T-helper 9 cell (primary cell): ENCODE results near the gene VSTM2L.

Source experiments
- DNase-seq: peaks from one replicate; pipeline ENCODE4 v3.0.0-alpha.2; 2020

VSTM2L gene

DNA sequence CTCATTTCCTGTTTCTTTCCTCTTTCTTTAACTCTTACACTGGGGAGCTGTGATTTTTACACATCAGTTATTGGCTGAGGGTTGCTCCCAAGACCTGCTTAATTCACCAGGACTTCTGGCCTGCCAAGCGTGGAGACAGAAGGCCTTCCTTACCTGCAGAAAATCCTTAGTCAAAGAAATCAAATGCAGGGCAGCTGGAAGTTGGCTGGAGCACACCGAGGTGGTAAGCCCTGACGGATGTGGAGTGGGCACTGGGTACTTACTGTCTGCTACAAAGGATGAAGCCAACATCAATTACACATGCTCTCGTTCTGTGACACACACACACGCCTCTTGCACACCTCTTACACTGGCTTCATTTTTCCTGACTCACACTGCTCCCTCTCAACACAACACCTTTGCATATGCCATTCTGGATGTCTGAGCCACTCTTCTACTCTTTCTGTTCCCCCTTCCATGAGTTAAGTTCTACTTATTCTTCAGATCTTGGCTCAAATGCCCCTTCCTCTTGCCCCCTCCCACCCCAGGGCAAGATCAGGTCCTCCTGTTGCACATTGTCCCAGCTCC lies 68.7 kb downstream of the VSTM2L start:
- DNase-seq = no peak

DNA sequence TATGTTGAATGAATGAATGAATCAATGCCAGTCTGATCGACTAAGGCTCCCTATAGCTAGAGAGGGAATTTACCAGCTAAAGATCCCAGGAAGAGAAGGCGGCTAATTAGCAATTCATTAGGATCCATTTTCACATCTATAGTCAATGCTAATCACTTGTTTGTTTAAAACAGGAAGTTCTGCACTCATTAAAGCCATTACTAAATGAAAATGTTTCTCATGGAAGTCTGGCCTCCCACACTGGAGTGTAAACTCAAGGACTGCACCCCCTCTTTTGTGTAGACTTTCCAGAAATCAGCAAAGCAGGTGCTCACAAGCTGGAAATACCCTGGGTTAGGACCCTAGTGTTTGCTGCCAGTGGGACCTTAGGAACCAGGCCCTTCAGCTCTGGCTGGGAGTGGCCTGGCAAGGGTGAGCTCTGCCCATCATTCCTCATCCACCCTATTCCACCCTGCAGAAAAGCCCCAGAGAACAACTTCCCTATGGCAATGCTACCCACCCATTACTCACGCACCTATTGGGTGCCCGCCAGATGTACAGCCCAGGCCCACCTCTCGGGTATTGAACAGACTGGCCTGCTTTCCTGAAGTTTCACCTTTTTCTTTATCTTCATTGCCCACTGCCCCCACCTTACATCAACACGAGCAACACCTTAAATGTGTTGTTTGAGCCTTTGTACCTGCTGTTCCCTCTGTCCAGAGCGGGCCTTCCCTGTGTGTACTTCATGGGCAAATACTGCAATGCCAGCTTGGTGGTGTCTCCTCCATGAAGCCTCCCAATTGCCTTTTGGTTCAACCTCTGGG lies 69.5 kb downstream of the VSTM2L start:
- DNase-seq = no peak

DNA sequence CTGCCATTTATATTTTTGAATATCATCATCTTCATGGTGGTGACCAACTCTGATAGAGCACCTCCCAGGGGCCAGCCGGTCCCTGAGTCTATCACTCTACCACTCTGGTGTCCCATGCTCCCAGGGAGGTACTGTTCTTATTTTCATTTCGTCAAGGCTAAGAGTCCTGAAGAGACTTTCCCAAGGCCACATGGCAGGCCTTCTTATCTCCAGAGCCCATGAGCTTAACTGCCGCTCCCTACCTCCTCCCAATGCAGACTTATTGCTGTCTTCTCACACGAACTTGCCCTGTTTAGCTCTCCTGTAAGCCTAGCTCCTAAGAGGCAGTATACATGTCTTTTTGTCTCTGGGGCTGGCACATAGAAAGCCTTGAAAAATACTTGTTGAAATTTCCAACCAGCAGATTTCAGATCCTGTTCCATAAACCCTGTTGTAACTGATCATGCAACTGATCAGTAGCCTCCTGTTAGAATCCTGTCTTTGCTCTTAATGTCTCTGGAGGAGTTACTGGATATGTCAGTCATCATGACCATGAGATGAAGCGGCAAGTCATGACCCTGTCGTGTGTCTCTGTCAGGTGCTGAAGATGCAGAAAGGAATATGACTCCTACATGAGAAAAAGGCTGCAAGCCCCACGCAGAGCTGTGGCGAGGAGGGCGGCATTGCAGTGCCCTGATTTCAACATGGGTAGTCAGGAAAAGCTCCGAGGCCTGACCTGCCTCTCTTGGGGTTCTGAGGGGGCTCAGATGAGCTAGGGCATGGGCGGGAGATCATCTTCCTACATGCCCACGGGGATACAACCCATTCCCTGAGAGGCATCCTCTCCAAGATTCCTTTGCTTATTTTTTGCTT lies 70.4 kb downstream of the VSTM2L start:
- no peak for DNase-seq

DNA sequence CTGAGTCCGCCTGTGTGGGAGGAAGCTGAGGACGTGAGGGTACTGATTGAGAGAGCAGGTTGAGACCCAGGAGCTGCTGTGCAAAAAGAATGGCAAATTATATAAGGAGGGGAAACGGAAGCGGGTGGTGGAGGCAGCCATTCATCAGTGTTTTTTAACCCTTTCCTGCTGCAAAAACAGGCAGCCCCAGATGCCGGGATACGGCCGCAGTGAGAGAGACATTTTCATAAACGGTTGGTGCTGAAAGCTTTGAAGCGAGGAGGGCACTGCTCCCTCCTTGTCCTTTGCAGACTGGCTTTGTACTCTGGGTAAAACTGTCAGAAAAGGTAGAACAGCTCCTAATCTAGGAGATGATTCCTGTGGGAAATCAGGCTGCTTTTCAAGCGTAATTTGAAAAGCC lies 74.0 kb downstream of the VSTM2L start:
- no peak for DNase-seq

DNA sequence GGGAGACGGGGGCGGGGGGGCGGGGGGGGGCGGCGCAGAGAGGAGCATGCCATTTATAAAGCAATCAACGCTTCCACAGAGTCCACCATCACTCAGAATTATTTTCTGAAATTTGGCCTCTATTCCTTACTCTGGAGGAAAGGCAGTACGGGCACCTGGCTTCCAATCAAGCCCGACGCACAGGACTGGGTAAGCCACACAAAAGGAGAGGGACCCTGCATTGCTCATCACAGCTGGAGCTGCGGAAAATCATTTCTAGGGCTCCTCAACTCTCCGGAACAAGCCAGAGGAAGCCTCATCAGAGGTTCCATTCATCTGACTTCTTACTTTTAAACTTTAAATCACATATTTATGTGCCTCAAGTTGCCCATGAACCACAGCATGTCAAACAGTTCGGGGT lies 74.4 kb downstream of the VSTM2L start:
- DNase-seq = no peak

DNA sequence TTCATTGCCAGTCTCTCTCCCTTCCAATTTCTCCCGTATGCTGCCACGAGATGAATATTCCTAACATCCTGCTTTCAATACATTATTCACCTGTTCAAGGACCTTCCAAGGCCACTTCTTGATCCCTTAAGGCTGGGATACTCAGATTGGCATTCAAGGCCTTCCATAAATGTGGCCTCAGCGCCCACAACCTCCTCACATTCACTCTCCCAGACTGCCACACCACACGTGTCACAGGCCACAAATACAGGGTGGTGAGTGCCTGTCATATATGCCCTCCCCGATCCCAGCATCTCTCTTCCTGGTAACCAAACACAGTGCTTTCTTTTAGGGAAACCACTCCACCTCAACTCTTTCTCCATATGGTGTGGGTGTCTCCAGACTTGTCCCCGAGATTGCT lies 74.9 kb downstream of the VSTM2L start:
- no peak for DNase-seq

DNA sequence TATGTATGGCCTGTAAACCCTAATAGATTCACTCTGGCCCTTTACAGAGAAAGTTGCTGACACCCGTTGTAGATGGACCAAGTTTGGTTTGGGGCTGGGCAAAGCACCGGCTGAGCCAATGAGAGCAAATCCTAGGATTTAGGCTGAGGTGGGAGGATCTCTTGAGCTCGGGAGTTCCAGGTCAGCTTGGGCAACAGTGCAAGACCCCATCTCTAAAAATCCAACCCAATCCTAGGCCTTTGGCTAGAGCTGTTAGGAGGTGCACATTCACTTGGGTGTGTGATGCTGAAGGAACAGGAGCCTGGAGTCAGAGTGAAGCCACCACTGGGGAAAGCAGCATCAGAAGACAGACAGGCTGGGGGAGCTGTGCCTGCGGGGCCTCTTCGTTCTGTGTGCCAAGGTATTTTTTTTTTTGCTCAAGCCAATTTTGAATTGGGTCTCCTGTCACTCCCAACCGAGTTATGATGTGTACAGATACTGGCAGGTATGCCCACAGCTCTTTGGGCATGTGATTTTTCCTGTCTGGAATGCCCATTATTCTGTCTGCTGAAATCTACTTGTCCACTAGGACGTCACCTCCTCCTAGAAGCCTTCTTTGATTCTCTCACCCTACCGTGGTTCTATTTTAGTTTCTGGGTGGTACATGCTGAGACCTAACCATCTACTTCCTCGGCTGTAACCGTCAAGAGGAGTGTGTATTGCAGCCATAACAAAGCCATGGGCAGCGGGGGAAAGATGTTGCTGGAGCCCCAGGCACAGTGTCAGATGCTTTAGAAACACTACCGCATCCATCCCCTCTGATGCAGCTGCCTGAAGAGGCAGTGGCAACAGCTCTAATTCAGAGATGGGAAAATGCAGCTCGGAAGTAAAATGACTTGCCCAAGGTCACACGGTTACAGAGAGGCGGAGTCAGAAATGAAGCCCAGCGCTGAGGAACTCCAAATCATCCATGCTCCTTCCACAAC lies 76.4 kb downstream of the VSTM2L start:
- no peak for DNase-seq

DNA sequence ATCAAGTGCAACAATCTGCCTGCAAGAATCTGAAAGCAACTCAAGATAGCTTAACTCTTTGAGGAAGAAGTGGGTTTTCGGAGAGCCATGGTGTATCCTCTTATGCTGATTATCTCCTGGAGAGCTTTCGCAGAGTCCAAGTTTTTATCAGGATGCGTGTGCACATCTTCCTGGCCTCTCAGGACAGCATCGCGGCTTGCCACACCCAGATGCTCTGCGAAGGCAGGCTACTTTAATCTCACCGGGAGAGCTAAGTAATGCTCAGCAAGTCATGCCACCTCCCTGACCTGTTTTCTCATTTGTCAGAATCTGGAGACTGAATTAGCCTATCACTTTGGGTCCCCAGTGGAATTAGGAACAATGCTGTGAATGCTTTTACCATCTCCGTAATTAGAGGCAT lies 77.5 kb downstream of the VSTM2L start:
- DNase-seq = no peak

DNA sequence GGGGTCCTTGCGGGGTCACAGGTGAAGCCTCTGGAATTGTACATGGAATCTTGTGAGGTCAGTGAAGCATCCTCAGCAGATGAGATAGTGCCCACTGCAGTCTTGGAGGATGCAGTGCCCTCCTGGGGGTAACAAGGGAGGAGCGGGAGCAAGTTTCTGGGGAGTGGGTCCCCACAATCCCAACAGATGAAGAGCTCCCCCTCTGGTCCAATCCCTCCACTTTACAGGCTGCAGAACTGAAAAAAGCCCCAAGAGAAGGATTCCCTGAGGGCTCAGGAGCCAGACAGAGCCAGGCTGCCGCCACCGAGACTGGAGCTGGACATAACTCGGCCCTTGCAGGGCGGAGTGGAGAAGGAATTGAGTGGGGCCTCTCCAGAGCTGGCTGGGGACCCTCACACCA lies 77.9 kb downstream of the VSTM2L start:
- DNase-seq = no peak

DNA sequence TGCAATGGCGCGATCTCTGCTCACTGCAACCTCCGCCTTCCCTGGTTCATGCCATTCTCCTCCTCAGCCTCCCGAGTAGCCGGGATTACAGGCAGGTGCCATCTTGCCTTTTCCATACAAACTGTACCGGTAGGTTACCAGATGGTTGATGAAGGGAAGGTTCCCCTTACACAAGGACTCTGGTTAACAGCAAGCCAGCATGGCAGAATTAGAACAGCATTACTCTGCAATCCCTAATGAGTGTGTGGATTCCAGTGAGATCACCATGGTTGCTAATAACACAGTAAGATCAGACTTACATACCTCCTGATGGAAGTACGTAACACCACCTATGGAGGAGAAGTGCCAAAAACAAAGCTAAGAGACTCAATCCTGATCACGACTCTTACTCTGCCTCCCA lies 78.6 kb downstream of the VSTM2L start:
- DNase-seq = no peak

DNA sequence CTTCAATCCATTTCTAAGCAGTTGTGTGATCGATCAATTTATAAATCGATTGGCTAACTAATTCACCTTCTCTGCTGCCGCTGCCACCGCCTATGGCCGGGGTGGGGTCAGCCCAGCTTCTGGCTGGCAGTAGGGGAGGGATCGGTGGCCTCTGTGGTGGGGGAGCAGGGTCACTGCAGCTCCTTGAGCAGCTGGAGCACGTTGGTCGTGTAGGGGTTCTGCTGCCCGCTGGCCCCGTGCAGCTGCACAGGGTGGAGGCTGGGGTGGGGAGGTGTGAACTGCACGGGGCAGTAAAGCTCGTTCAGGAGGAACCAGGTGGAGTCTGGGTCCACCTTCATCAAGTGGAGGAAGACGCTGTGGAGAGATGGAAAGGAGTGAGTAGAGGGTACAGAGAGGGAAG lies 80.4 kb downstream of the VSTM2L start:
- DNase-seq = no peak

DNA sequence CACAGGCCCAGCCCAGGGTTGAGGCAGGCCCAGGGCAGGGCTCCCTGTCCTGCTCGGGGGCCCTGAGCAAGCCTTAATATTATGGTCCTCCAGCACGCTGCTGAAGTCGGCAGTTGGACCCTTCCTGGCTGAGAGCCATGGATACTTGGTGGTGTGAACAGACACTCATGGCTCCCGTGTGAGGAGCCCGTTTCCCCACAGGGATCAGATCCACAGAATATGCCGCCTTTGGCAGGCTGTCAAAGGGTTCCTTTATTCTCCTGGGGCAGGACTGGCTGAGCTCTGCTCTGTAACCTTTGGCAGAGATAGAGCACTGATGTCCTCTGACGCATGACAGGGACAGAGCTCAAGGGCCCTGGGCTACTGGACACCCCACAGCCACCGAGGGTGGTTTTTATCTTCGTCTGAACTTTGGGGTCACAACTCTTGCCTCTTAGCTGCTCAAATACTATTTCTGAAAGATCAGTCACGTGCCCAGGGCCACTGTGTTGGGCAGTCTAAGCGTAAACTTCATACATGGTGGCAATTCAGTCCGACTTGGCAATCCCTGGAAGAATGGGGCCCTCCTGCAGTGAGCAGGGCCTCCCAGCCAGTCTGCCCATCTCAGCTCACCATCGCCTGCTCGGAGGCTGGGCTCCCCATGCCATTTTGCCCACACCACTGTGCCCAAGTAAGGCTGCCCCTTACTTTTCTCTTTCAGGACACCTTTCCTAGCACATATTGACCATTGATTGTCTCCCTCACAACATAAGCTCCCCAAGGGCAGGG lies 81.3 kb downstream of the VSTM2L start:
- no peak for DNase-seq

DNA sequence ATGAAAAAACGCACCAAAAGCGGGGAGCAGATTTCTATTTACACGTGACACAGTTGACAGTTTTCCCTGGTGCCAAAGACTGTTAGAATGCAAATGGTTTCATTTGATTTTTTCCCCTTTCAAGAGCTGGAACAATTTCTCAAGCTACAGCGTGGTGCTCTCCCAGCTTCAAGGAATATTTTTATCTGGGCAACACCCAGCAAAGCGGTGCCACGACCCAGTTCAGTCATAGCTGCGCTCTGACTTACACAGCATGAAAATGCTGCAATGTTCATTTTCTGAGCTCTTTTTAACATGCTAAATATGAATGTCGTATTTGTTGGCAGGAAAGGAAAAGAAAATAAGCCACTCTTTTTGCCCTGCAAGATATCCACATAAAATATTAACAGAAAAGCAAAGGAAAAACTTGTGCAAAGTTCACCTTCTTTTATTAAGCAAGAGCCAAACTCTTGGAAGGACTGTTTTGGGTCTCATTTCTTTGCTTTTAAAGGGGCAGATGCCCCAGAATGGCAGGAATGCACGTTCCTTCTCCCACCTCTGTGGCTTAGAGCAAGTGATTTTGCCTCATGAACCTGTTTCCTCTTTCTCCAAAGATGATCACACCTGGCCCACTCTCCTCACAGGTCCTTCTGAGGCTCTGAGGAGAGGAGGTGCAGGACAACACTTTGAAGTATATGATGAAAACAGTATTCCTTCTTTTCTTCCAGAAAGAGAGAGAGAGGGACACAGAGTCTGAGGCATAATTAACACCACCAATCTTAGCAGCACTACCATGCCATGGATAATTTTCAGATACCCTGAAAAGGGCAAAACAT lies 83.3 kb downstream of the VSTM2L start:
- no peak for DNase-seq

DNA sequence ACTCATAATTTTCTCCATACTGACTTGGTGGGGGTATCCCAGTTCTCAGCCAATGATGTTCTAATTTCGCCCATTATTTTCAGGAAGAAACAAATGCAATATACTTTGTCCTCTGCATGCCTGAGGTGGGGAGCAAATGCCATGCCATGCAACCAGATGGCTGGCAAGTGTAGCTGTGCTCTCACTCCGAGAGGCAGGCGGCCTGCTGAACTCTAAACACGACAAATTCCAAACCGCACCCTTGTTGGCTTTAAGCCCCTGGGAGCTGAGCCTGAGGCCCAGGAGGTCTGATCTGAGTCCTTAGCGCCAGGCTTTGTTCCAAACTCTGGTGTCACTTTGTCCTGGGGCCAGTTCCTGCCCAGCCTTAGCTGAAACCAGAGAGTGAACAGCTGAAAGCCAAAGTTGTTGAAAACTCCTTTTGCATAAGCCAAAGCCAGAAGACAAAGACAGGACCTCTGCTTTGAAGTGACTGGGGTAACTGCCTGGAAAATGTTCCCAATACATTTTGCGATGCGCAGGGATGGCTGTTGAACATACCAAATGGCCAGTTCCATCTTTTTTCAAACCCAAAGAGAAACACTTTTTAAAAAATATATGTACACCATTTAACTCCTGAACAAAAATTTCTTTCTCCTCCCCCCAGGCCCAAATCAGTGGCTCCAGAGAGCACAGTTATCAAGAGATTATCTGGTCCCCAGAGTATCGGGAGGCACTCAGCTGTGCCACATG lies 84.1 kb downstream of the VSTM2L start:
- DNase-seq = no peak

DNA sequence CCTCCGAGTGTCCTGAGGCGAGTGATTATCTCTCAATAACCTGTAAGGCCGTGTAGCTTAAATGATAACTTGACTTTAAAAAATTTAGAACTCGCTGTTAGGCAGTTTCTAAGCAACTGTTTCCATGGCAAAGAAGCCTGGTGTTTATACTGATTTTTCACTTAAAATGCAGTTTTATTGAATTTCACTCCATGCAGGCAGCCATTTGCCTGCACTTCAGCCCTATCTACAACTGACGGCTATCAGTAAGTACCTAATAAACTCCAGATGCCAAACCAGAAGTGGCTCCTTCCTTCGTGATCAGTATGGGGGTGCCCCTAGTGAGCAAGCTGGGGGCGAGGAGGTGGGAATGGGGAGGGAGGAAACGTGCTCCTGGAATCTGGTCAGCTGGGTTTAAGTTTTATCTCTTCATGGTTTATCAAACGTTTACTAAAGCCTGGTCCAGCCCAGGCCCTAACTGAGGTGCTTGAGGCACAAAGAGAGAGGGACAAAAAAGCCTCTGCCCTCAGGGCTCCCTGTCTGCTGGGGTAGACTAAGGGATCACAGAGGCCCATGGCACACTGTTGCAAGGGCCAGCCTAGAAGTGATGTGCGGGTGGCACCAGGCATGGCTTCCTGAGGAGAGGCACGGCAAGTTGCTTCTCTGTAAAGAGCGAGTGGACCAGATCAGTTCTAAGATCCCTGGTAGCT lies 84.8 kb downstream of the VSTM2L start:
- no peak for DNase-seq

DNA sequence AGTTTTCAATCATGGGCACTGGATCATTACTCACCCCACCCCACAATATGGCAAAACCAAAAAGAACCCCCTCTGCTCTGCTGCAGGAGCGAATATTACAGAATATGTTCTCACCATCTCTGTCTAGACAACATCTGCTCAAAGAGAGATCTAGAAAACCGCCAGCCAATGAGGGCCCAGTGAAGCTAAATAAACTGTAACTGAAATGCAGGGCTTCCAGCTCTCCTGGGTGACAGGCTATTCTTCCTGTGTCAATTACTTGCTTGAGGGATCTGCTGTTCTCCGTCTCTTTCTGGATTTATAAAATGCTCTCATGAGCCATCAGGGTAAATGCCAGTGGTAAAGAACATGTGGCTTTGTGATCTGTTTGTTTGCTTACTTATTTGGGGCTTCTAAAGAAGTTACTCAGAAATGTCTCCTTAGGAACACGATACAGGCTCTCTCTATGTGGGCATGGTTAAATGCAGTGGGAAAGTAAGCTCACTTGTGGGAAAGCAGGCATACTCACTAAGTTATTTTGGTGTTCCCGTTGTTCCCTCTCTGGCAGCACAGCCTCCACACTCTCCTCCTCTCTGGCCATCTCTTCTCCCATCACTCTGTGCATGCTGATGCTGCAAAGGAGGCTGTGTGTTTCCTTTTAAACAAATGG lies 85.5 kb downstream of the VSTM2L start:
- no peak for DNase-seq

DNA sequence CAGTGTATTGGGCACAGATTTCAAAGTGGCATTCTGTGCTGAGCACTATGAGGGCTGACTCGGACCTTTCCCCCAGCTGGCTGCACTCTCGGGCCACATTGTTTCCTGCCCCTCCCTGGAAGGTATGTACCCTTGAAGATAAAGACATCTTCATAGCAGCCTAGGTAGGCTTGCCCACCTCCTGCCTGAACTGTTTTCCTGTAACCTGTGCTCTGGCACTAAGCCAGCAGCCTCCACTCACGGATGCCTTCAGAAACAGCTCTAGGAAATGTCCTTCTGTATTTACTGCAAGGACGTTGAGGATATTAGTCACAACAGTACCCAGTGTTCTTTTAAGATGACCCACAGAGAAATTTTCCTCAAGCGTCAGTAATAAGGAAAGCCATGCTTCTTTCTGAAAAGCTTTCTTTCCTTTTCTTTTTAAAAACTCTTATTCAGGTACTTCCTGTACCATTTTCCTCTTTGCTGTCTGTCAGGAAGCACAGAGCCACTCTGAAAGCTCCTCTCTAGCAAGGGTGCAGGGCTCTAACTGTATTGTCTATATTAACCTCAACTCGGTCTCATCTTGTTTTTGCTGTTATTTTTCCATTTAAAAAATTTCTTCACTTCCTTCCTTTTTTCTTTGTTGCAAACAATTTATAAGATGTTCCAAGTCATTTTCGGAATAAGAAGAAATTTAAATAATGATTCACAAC lies 86.8 kb downstream of the VSTM2L start:
- no peak for DNase-seq

DNA sequence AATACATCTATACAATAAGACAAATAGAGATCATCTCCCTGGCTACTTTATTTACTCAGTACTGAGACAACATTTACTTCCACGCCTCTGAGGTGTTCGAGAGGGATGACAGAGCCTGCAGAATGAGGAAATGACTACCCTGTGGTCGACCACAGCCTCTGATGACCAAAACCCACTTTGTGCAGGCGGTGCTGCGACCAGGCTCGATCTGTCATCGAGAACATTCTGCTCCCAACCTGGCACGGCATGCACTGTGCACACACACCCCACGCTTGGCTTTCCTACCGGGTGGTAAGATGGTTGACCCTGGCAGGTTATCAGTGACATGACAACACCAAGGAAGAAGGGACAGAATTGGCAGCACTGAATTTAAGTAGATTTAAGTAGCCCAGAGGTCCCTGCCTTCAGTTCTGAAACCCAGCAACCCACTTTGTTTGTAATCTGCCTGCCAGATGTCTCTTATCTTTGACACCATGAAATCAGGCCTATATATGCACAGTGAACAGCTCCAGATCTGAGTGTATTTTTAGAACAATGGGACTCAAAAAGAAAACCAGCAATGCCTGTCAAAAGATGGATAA lies 87.7 kb downstream of the VSTM2L start:
- peak; percentile 7 for DNase-seq
